ENCODE results near the gene MT1F.
"Not testable (repeated sequence)": the region's sequence is repeated elsewhere in the genome, so short reads cannot be mapped to it uniquely, and the experiment has no call there.

MT1F gene

DNA sequence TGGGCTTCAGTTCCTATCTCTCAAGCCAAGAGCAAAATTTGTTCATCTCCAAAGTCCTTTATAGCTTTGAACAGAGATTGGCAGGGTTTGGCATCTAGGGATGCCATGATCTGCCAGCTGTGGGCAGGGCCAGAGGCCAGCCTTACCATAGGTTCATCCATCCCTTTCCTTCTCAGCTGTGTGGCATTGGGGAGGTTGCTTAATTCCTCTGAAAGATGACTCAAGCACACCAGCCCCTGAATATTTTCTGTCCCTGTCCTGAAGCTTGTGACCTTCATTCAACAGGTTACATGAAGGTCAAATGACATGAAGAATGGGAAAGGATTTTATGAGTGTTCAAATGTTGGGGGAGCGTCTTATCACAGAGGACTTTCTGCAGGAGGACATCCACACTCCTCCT lies 6.7 kb downstream of the MT1F start:
- no peak overlapping the region for H3K4me2 ChIP-seq (ENCODE audit: insufficient read depth, low read length)
- peaks cover 6% of the 10 kb centered on the region for H3K4me1 ChIP-seq (ENCODE audit: insufficient read depth, low read length)
- no peaks in the 10 kb centered on the region for H4K20me1 ChIP-seq (ENCODE audit: insufficient read depth, low read length)
- no peak overlapping the region for H3K9ac ChIP-seq (ENCODE audit: low read depth, low read length)
- H3K4me3 ChIP-seq (ENCODE audit: low read depth in 1 of 2, low read length in 2 of 2): no peak overlapping the region
- H3K36me3 ChIP-seq (ENCODE audit: insufficient read depth, low read length): no peaks in the 10 kb centered on the region
- no peak for ATAC-seq (ENCODE audit: insufficient read depth, low read depth)
- no peak for DNase-seq
- H3K79me2 ChIP-seq (ENCODE audit: insufficient read depth, low read length): no peaks in the 10 kb centered on the region
- H3K27ac ChIP-seq (ENCODE audit: low read length): no peak overlapping the region
- no peak overlapping the region for H2AFZ ChIP-seq (ENCODE audit: low read depth, low read length)
- H3K9me3 ChIP-seq (ENCODE audit: insufficient read depth, low read length, severe bottlenecking): no peaks in the 10 kb centered on the region
- TF ChIP-seq, protein P1, sequence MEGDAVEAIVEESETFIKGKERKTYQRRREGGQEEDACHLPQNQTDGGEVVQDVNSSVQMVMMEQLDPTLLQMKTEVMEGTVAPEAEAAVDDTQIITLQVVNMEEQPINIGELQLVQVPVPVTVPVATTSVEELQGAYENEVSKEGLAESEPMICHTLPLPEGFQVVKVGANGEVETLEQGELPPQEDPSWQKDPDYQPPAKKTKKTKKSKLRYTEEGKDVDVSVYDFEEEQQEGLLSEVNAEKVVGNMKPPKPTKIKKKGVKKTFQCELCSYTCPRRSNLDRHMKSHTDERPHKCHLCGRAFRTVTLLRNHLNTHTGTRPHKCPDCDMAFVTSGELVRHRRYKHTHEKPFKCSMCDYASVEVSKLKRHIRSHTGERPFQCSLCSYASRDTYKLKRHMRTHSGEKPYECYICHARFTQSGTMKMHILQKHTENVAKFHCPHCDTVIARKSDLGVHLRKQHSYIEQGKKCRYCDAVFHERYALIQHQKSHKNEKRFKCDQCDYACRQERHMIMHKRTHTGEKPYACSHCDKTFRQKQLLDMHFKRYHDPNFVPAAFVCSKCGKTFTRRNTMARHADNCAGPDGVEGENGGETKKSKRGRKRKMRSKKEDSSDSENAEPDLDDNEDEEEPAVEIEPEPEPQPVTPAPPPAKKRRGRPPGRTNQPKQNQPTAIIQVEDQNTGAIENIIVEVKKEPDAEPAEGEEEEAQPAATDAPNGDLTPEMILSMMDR (IDR thresholded peaks at IDR 0.05; ENCODE audit: borderline replicate concordance, extremely low read depth, low read length, poor library complexity, severe bottlenecking): no peak
- no peak for TF ChIP-seq EZH2 (IDR thresholded peaks at IDR 0.05; ENCODE audit: borderline replicate concordance, low read depth, low read length, severe bottlenecking)
- H3K27me3 ChIP-seq (ENCODE audit: insufficient read depth, low read length, poor library complexity): peaks cover 53% of the 10 kb centered on the region

DNA sequence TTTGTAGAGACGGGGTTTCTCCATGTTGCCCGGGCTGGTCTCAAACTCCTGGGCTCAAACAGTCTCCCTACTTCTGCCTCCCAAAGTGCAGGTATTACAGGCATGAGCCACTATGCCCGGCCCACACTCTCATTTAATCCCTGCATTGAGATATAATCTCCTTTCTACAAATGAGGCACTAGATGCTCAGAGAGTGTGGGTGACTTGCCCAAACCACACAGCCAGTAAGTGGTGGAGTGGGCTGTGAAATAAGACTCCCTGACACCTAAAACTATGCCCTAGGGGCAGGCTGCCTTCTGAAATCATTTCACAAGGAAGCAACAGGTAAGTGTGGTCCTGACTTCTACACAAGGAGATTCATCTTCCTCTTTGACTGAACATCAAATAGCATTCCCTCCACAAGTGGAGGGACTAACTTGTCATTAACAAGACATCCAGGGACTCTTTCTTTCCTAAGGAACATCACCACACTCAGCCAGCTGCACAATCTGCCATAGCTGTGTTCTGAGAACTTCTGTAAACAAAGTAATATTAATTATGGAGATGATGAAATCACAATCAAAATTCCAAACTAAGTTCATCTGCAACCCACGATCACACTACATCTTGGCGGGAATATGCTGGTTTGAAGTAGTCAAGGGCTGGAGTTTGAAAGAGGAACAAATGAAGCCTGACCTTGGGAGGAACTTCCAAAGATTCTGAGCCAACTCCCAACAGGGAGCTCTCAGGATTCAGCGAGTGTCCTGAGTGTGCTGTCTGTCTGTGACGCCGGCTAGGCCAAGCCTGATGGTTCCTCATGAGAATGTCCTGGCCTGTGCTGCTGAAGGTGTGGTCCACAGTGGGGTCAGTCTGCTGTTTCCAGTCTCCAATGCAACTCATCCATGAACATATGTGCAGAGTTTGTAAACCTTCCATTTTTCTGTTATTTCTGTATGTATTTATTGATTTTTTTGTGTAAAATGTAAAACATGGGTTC lies 7.8 kb downstream of the MT1F start:
- H3K9ac ChIP-seq (ENCODE audit: low read depth, low read length); ATAC-seq (ENCODE audit: insufficient read depth, low read depth); H2AFZ ChIP-seq (ENCODE audit: low read depth, low read length); H3K9me3 ChIP-seq (ENCODE audit: insufficient read depth, low read length, severe bottlenecking); H3K36me3 ChIP-seq (ENCODE audit: insufficient read depth, low read length); H3K4me1 ChIP-seq (ENCODE audit: insufficient read depth, low read length); H3K79me2 ChIP-seq (ENCODE audit: insufficient read depth, low read length); H3K4me3 ChIP-seq (ENCODE audit: low read depth in 1 of 2, low read length in 2 of 2); H3K27ac ChIP-seq (ENCODE audit: low read length); H4K20me1 ChIP-seq (ENCODE audit: insufficient read depth, low read length); H3K4me2 ChIP-seq (ENCODE audit: insufficient read depth, low read length); DNase-seq: not testable (repeated sequence)
- peaks cover 56% of the 10 kb centered on the region for H3K27me3 ChIP-seq (ENCODE audit: insufficient read depth, low read length, poor library complexity)

DNA sequence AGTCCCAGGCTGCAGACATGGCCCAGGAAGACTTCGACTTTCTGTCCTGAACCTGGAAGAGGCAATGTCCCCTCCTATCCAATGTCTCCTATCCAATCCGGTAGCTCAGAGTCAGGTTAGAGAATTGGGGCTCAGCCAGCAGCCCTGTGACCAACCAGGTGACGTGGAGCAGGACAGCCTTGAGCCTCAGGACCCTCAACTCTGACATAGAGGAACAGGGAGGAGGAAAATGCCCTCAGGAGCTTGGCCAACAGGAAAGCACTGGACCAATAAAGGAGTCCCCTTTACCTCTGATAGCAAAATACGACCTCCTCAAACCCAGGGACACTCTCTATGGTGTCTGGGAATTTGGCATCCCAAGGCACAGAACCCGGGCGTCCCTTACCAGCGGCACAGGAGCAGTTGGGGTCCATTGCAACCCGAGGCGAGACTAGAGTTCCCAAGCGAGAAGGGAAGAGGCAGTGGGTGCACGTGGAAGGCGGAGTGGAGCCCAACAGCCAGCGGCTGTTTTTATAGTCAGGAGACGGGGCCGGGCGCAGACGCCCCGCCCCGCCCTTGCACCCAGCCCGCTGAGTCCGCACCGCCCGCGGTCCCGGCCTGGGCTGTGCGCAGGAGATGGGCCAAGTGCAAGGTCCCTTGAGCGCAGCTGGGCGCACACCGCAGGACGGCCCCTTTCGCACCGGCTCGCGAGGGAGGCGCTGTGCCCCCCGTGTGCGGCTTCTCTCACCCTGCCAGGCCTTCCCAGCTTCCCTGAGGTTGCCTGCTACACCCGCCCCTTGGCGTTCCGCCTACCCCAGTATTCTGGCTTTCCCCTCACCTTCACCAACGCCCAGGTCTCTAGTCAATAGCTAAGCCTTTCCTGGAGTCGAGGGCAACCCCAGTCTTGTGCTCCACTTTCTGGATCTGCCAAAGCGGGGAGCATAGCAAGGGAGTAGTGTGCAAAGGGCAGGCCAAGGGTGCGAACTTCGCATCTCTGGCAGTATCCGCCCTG lies 10.1 kb downstream of the MT1F start, which contains the start of gene MT1G:
Gene MT1G, minus strand, starts transcription at position 485 of the 991 bp plus-strand sequence. Its CDS starts 72 bp downstream, at position 413.
- Histone ChIP-seq H3K4me3 (ENCODE audit: low read depth in 1 of 2, low read length in 2 of 2) (no peak within 1 kb of the TSS), H3K4me2 (ENCODE audit: insufficient read depth, low read length) (no peak within 1 kb of the TSS), H3K79me2 (ENCODE audit: insufficient read depth, low read length) (no peaks in the 10 kb centered on the region), H3K36me3 (ENCODE audit: insufficient read depth, low read length) (no peaks in the 10 kb centered on the region), H2AFZ (ENCODE audit: low read depth, low read length) (no peak within 1 kb of the TSS), H3K4me1 (ENCODE audit: insufficient read depth, low read length) (0 out of 2 replicates have a peak, but pooled peaks cover under 1% of the 10 kb centered on the region), H4K20me1 (ENCODE audit: insufficient read depth, low read length) (no peaks in the 10 kb centered on the region), H3K9me3 (ENCODE audit: insufficient read depth, low read length, severe bottlenecking) (no peaks in the 10 kb centered on the region), H3K27me3 (ENCODE audit: insufficient read depth, low read length, poor library complexity) (peaks cover 52% of the 10 kb centered on the region), H3K27ac (ENCODE audit: low read length) (no peak within 1 kb of the TSS), H3K9ac (ENCODE audit: low read depth, low read length) (no peak within 1 kb of the TSS)
- peak; percentile 82 for ATAC-seq (ENCODE audit: insufficient read depth, low read depth)
- DNase-seq: peak; percentile 38
- TF ChIP-seq, protein P1 (IDR thresholded peaks at IDR 0.05; ENCODE audit: borderline replicate concordance, extremely low read depth, low read length, poor library complexity, severe bottlenecking): no peak
- no peak for TF ChIP-seq EZH2 (IDR thresholded peaks at IDR 0.05; ENCODE audit: borderline replicate concordance, low read depth, low read length, severe bottlenecking)
